GM21526 (cell line): ENCODE results near the gene FAM111A.

Experiments used
- ATAC-seq: cut with Tn5 transposase; IDR thresholded peaks from one replicate; pipeline ENCODE4 v1.9.1; 2021; ENCODE audit warnings: moderate library complexity; ENCODE audit not compliant: unreplicated experiment, low FRiP score

FAM111A gene

GRCh38 chr11:59178402-59178801 is 35.7 kb downstream of the FAM111A start:
- no peak for ATAC-seq

GRCh38 chr11:59179121-59179520 is 36.5 kb downstream of the FAM111A start:
- ATAC-seq: no peak

- ATAC-seq: no peak
Measured at GRCh38 chr11:59180168-59180776, 37.6 kb downstream of the FAM111A start.

GRCh38 chr11:59180907-59181306 is 38.3 kb downstream of the FAM111A start:
- ATAC-seq: no peak

- ATAC-seq: no peak
Measured at GRCh38 chr11:59181746-59182456, 39.2 kb downstream of the FAM111A start.

GRCh38 chr11:59182457-59183151 is 39.9 kb downstream of the FAM111A start:
- no peak for ATAC-seq

GRCh38 chr11:59183771-59184170 is 41.1 kb downstream of the FAM111A start:
- no peak for ATAC-seq

- no peak for ATAC-seq
Measured at GRCh38 chr11:59184691-59185339, 42.2 kb downstream of the FAM111A start.

- ATAC-seq: no peak
Measured at GRCh38 chr11:59185386-59185945, 42.8 kb downstream of the FAM111A start.

- peak; percentile 64 for ATAC-seq
Measured at GRCh38 chr11:59186130-59186594, 43.5 kb downstream of the FAM111A start.

GRCh38 chr11:59187035-59187434 is 44.4 kb downstream of the FAM111A start:
- no peak for ATAC-seq

- no peak for ATAC-seq
Measured at GRCh38 chr11:59187587-59187986, 44.9 kb downstream of the FAM111A start.

GRCh38 chr11:59188954-59189353 is 46.3 kb downstream of the FAM111A start:
- no peak for ATAC-seq

GRCh38 chr11:59189986-59190385 is 47.3 kb downstream of the FAM111A start:
- no peak for ATAC-seq

- no peak for ATAC-seq
Measured at GRCh38 chr11:59191095-59191494, 48.4 kb downstream of the FAM111A start.

GRCh38 chr11:59191890-59192289 is 49.2 kb downstream of the FAM111A start:
- no peak for ATAC-seq

- ATAC-seq: no peak
Measured at GRCh38 chr11:59192446-59193020, 49.9 kb downstream of the FAM111A start.

GRCh38 chr11:59193587-59194130 is 51.0 kb downstream of the FAM111A start:
- no peak for ATAC-seq

GRCh38 chr11:59195586-59195985 is 52.9 kb downstream of the FAM111A start:
- ATAC-seq: no peak

- no peak for ATAC-seq
Measured at GRCh38 chr11:59196777-59197176, 54.1 kb downstream of the FAM111A start.
